H1 (cell line): Measurements from ENCODE around the gene F5. TPM values are rescaled to one million over a fixed set of nuclear protein-coding genes. Genes with fewer than 3 reads are reported as not detected.

Experiments
- CTCF ChIA-PET: fragments of 300-600 bp; sonication (Branson Sonifier 250); formaldehyde crosslinking; loops from one replicate; lab custom pipeline; 2021; ENCODE audit not compliant: partially characterized antibody; lab: Charles Lee
- POLR2A ChIA-PET: fragments of 300-600 bp; sonication (Branson Sonifier 250); formaldehyde crosslinking; loops from one replicate; lab custom pipeline; 2021; ENCODE audit warnings: inconsistent platforms; ENCODE audit not compliant: partially characterized antibody; lab: Charles Lee
- DNase-seq, 2 experiments: peaks; one replicate each; pipeline versions ENCODE4 v3.0.0 to v3.0.0-alpha.2; 2010 to 2022; ENCODE audit warnings: low spot score in 2 of 2, low read depth in 1 of 2, mixed read lengths in 1 of 2
- FAIRE-seq: peaks from 2 replicates; lab custom pipeline; 2011; peaks lifted over from hg19 to GRCh38; lab: Jason Lieb, UNC
- H2AFZ ChIP-seq: 2 replicates; pipeline ENCODE4 v1.8.1; 2012; ENCODE audit warnings: low read length, inconsistent platforms
- H2AK5ac ChIP-seq: 2 replicates; pipeline ENCODE4 v1.6.1; 2013; ENCODE audit warnings: low read depth, low read length
- H2BK120ac ChIP-seq: replicated peaks from 2 replicates; pipeline ENCODE3; 2013; ENCODE audit warnings: low read depth, low read length, inconsistent platforms
- H2BK12ac ChIP-seq: 2 replicates; pipeline ENCODE4 v1.6.1; 2013; ENCODE audit warnings: low read depth, low read length
- H2BK15ac ChIP-seq: 2 replicates; pipeline ENCODE4 v1.6.1; 2013; ENCODE audit warnings: low read length
- H2BK20ac ChIP-seq: 2 replicates; pipeline ENCODE4 v1.6.1; 2013; ENCODE audit warnings: low read length
- H2BK5ac ChIP-seq: 2 replicates; pipeline ENCODE4 v1.6.1; 2013; ENCODE audit warnings: low read depth, low read length
- H3K14ac ChIP-seq: 2 replicates; pipeline ENCODE4 v1.6.1; 2013; ENCODE audit warnings: inconsistent platforms; ENCODE audit not compliant: insufficient read length
- H3K18ac ChIP-seq: 2 replicates; pipeline ENCODE4 v1.6.1; 2013; ENCODE audit warnings: low read length; ENCODE audit errors: extremely low read depth
- H3K23ac ChIP-seq: 2 replicates; pipeline ENCODE4 v1.6.1; 2013; ENCODE audit warnings: inconsistent platforms; ENCODE audit not compliant: insufficient read length
- H3K23me2 ChIP-seq: 2 replicates; pipeline ENCODE4 v1.6.1; 2013; ENCODE audit warnings: low read depth, low read length
- H3K27ac ChIP-seq: 2 replicates; pipeline ENCODE4 v1.6.1; 2011; ENCODE audit warnings: low read depth, low read length, inconsistent platforms
- H3K27me3 ChIP-seq, 4 experiments: replicated peaks in 1 of 4; 1 replicate in 1 of 4; 2 replicates in 3 of 4; pipeline versions ENCODE4 v1.6.1 to v1.8.1; 2011 to 2013; ENCODE audit warnings: low read length in 3 of 4, mild to moderate bottlenecking in 3 of 4, inconsistent platforms in 2 of 4, mixed read lengths in 2 of 4, moderate library complexity in 1 of 4; ENCODE audit not compliant: control insufficient read depth in 3 of 4, insufficient read depth in 3 of 4; ENCODE audit errors: extremely low read depth in 1 of 4
- H3K36me3 ChIP-seq, 4 experiments: 2 replicates each; pipeline versions ENCODE4 v1.6.1 to v1.8.1; 2011 to 2013; ENCODE audit warnings: mild to moderate bottlenecking in 4 of 4, low read length in 3 of 4, moderate library complexity in 2 of 4, control low read depth in 1 of 4, inconsistent platforms in 1 of 4; ENCODE audit not compliant: insufficient read depth in 4 of 4, control insufficient read depth in 2 of 4
- H3K4ac ChIP-seq: replicated peaks from 2 replicates; pipeline ENCODE3; 2013; ENCODE audit warnings: low read length, low read depth, mixed read lengths, inconsistent platforms; ENCODE audit not compliant: insufficient read length
- H3K4me1 ChIP-seq, 4 experiments: replicated peaks in 1 of 4; 1 replicate in 1 of 4; 2 replicates in 3 of 4; pipeline versions ENCODE4 v1.6.1 to v1.8.1; 2011 to 2013; ENCODE audit warnings: low read length in 3 of 4, inconsistent platforms in 2 of 4, mixed read lengths in 1 of 4; ENCODE audit not compliant: insufficient read depth in 4 of 4, control insufficient read depth in 3 of 4
- H3K4me2 ChIP-seq, 2 experiments: 2 replicates each; pipeline versions ENCODE4 v1.6.1 to v1.8.1; 2011 to 2013; ENCODE audit warnings: low read depth in 2 of 2, low read length in 2 of 2, control low read depth in 1 of 2, inconsistent platforms in 1 of 2, mild to moderate bottlenecking in 1 of 2; ENCODE audit not compliant: insufficient read depth in 1 of 2
- H3K4me3 ChIP-seq, 4 experiments: fragments of 200-600, 300-600 bp in 1 of 4; sonication (generic), shearing (Covaris generic), sonication (Bioruptor Twin) in 1 of 4; 2 replicates each; pipeline versions ENCODE4 v1.5.1 to v1.8.1; 2011 to 2016; ENCODE audit warnings: low read length in 4 of 4, low read depth in 3 of 4, control low read depth in 2 of 4, inconsistent platforms in 2 of 4, mild to moderate bottlenecking in 2 of 4, mixed read lengths in 1 of 4, moderate library complexity in 1 of 4; ENCODE audit not compliant: insufficient read depth in 2 of 4; ENCODE audit errors: extremely low read depth in 1 of 4
- H3K56ac ChIP-seq: replicated peaks from 2 replicates; pipeline ENCODE3; 2013; ENCODE audit warnings: low read depth, mild to moderate bottlenecking, mixed read lengths, low read length, inconsistent platforms; ENCODE audit not compliant: insufficient read length
- H3K79me1 ChIP-seq: 2 replicates; pipeline ENCODE4 v1.6.1; 2013; ENCODE audit warnings: low read depth, low read length, control low read depth
- H3K79me2 ChIP-seq, 2 experiments: 2 replicates each; pipeline versions ENCODE4 v1.6.1 to v1.8.1; 2012 to 2013; ENCODE audit warnings: low read length in 2 of 2, mild to moderate bottlenecking in 2 of 2, inconsistent platforms in 1 of 2; ENCODE audit not compliant: insufficient read depth in 2 of 2, control insufficient read depth in 1 of 2
- H3K9ac ChIP-seq, 4 experiments: replicated peaks in 1 of 4; 1 replicate in 1 of 4; 2 replicates in 3 of 4; pipeline versions ENCODE4 v1.6.1 to v1.8.1; 2011 to 2013; ENCODE audit warnings: low read depth in 3 of 4, low read length in 3 of 4, control low read depth in 2 of 4, mild to moderate bottlenecking in 2 of 4, moderate library complexity in 2 of 4, inconsistent platforms in 1 of 4; ENCODE audit errors: extremely low read depth in 1 of 4
- H3K9me3 ChIP-seq, 2 experiments: 2 replicates each; pipeline versions ENCODE4 v1.6.1 to v1.8.1; 2012 to 2013; ENCODE audit warnings: mild to moderate bottlenecking in 2 of 2, moderate library complexity in 2 of 2, control low read depth in 1 of 2, inconsistent platforms in 1 of 2, low read depth in 1 of 2, low read length in 1 of 2, mixed read lengths in 1 of 2; ENCODE audit not compliant: insufficient read depth in 2 of 2
- H4K20me1 ChIP-seq, 2 experiments: replicated peaks in 1 of 2; 2 replicates each; pipeline versions ENCODE3 to v1.8.1; 2011 to 2013; ENCODE audit warnings: inconsistent platforms in 2 of 2, low read length in 2 of 2, mild to moderate bottlenecking in 1 of 2; ENCODE audit not compliant: insufficient read depth in 2 of 2, control insufficient read depth in 1 of 2
- H4K5ac ChIP-seq: 2 replicates; pipeline ENCODE4 v1.6.1; 2013; ENCODE audit warnings: low read length, low read depth, mixed read lengths, inconsistent platforms; ENCODE audit not compliant: insufficient read length
- H4K8ac ChIP-seq: 2 replicates; pipeline ENCODE4 v1.8.0; 2013; ENCODE audit warnings: mild to moderate bottlenecking, moderate library complexity, low read length, inconsistent platforms; ENCODE audit not compliant: insufficient read depth; ENCODE audit errors: extremely low read depth
- H4K91ac ChIP-seq: replicated peaks from 2 replicates; pipeline ENCODE3; 2013; ENCODE audit warnings: low read length, mixed read lengths, inconsistent platforms; ENCODE audit not compliant: insufficient read length
- KDM5A ChIP-seq: fragments of 200-600 bp; IDR thresholded peaks from 2 replicates; pipeline ENCODE4 v1.7.1; 2012; ENCODE audit warnings: mild to moderate bottlenecking, low read length, inconsistent platforms, mixed read lengths
- NANOG ChIP-seq: IDR thresholded peaks from 2 replicates; pipeline ENCODE4 v1.6.1; 2011; ENCODE audit warnings: low read length, low read depth, mild to moderate bottlenecking, inconsistent platforms; ENCODE audit not compliant: insufficient read depth, poor library complexity, severe bottlenecking
- POLR2AphosphoS5 ChIP-seq: IDR thresholded peaks from 2 replicates; pipeline ENCODE4 v1.6.1; 2011; ENCODE audit warnings: low read depth, low read length
- SP4 ChIP-seq: IDR thresholded peaks from 2 replicates; pipeline ENCODE4 v1.6.1; 2012; ENCODE audit warnings: low read length, inconsistent platforms
- TAF7 ChIP-seq: optimal IDR thresholded peaks from 2 replicates; pipeline ENCODE3; 2011; ENCODE audit warnings: low read depth, mild to moderate bottlenecking, inconsistent platforms, low read length, moderate library complexity, borderline replicate concordance
- WGBS, 2 experiments: shearing (Covaris generic) in 1 of 2; methylation state at CpG; one replicate each; pipeline versions ENCODE4 v1.1.6 to v1.1.7; 2013 to 2015; ENCODE audit warnings: low lambda C conversion rate in 2 of 2, mixed read lengths in 2 of 2, inconsistent platforms in 1 of 2, low coverage in 1 of 2, missing lambda C conversion rate in 1 of 2; ENCODE audit not compliant: insufficient replicate concordance in 2 of 2, insufficient coverage in 1 of 2, insufficient read length in 1 of 2; ENCODE audit errors: extremely low coverage in 1 of 2, missing lambda C conversion rate in 1 of 2; 5-methylcytosine and 5-hydroxymethylcytosine counted together
- polyA plus RNA-seq, 7 experiments: library from polyadenylated mRNA; depleted of rRNA in 3 of 7; stranded (reverse) in 5 of 7; unstranded in 2 of 7; fragments of >200 nt in 5 of 7; fragments of 200-250 nt in 2 of 7; gene quantifications; 1 replicate in 5 of 7; 2 replicates in 1 of 7; 4 replicates in 1 of 7; pipeline versions ENCODE4 v1.2.1 to v1.2.3, GENCODE V29; 2011 to 2013; ENCODE audit warnings: missing spikeins in 2 of 7, mixed read lengths in 2 of 7
- total RNA-seq: library from RNA; stranded (reverse); fragmentation: NEBNext Ultra II Directional; extraction: Animal tissue kit (Norgen Biotek cat#: 25700); gene quantifications from 2 replicates; pipeline ENCODE4 v1.2.1, GENCODE V29; 2021
- TF ChIP-seq, protein P1 (sequence below): IDR thresholded peaks from 2 replicates; pipeline ENCODE4 v1.6.1; 2012; ENCODE audit warnings: inconsistent platforms

F5 gene
- total and polyA plus RNA-seq, 2 of the 8 experiments (the other 6 are each of a cell fraction or from before 2014, with no cell fraction given) = 0.04 to 0.06 TPM

DNA sequence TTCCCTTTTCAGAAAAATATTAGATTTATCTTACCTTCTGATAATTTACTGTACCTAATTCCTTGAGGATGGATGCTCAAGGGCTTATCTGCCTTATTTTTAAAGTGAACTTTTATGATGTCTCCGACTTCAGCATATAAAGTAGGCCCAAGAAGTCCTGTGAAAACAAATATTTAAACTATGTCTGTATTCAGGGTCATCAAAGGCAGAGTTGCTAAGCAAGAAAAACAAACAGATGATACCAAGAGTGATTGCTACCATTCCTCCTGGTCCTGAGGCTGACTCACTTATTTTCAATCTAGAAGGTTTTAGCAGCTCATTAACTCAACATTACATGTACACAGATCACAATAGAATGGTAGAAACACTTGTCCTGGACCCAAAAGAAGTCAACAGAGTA, 14.1 kb downstream of the F5 start:
- H3K4me3 ChIP-seq = no peak overlapping the region
- no peak overlapping the region for H2BK20ac ChIP-seq
- no peak for TF ChIP-seq TAF7
- no peak for TF ChIP-seq POLR2AphosphoS5
- TF ChIP-seq, protein P1, sequence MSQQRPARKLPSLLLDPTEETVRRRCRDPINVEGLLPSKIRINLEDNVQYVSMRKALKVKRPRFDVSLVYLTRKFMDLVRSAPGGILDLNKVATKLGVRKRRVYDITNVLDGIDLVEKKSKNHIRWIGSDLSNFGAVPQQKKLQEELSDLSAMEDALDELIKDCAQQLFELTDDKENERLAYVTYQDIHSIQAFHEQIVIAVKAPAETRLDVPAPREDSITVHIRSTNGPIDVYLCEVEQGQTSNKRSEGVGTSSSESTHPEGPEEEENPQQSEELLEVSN = no peak
- no peak for TF ChIP-seq NANOG
- no peak for TF ChIP-seq KDM5A
- no peak for TF ChIP-seq SP4
- no peak overlapping the region for H3K56ac ChIP-seq
- no peak for FAIRE-seq
- H3K4ac ChIP-seq = no peak overlapping the region
- no peak overlapping the region for H2AFZ ChIP-seq
- no peak overlapping the region for H3K14ac ChIP-seq
- no peaks in the 10 kb centered on the region for H3K4me1 ChIP-seq
- H3K23ac ChIP-seq = no peak overlapping the region
- no peak overlapping the region for H2AK5ac ChIP-seq
- DNase-seq = no peak
- H3K79me1 ChIP-seq = no peaks in the 10 kb centered on the region
- H4K91ac ChIP-seq = no peak overlapping the region
- ChIA-PET POLR2A (no interaction called here), CTCF (interaction anchor here (0.7 kb wide), 1 partner anchor 100 kb away, joined by 3 read pairs; no protein-coding TSS in a partner anchor)
- no peak overlapping the region for H3K4me2 ChIP-seq
- H3K27me3 ChIP-seq = no peaks in the 10 kb centered on the region
- no peak overlapping the region for H2BK120ac ChIP-seq
- H2BK5ac ChIP-seq = no peak overlapping the region
- H2BK12ac ChIP-seq = no peak overlapping the region; the same call in 1 of the 2 replicates
- no peaks in the 10 kb centered on the region for H3K9me3 ChIP-seq
- no peaks in the 10 kb centered on the region for H4K20me1 ChIP-seq
- H2BK15ac ChIP-seq = no peak overlapping the region
- no peak overlapping the region for H4K5ac ChIP-seq
- H3K27ac ChIP-seq = no peak overlapping the region
- no peaks in the 10 kb centered on the region for H3K36me3 ChIP-seq
- no peak overlapping the region for H3K18ac ChIP-seq
- H3K9ac ChIP-seq = no peak overlapping the region
- 93% methylated on average over 1 of the region's 1 CpG; no CpG with 5 or more reads in 1 of the 2 experiments for WGBS, 2 experiments
- no peaks in the 10 kb centered on the region for H3K79me2 ChIP-seq
- no peak overlapping the region for H4K8ac ChIP-seq
- no peaks in the 10 kb centered on the region; the same call in 1 of the 2 replicates for H3K23me2 ChIP-seq
